Hepatocyte (in vitro differentiated cells): ENCODE results near the gene MLPH.

Source experiments
- CTCF ChIP-seq: fragments of 200-600 bp; sonication (generic); IDR thresholded peaks from 2 replicates; pipeline ENCODE4 v1.5.1; 2016; ENCODE audit warnings: antibody characterized with exemption, mild to moderate bottlenecking; ENCODE audit not compliant: poor library complexity
- EZH2 ChIP-seq: fragments of 200-600 bp; sonication (generic); IDR thresholded peaks from 2 replicates; pipeline ENCODE4 v1.6.1; 2016; ENCODE audit warnings: antibody characterized with exemption, mild to moderate bottlenecking, borderline replicate concordance
- EZH2phosphoT487 ChIP-seq: fragments of 200-600 bp; sonication (generic); IDR thresholded peaks from one replicate; pipeline ENCODE4 v1.6.1; 2018; ENCODE audit warnings: antibody characterized with exemption, mild to moderate bottlenecking, low read depth, moderate library complexity; ENCODE audit not compliant: unreplicated experiment, severe bottlenecking

- TF ChIP-seq CTCF (no peak), EZH2 (no peak), EZH2phosphoT487 (no peak)
These were observed 47.3 kb downstream of the MLPH start for GRCh38 chr2:237534380-237534779.
